Measurements from ENCODE around the gene CELF2.

The CELF2 gene

GRCh38 chr10:11019724-11020547 is 2.3 kb downstream of the CELF2 start:
- Histone ChIP-seq H3K4me1 (ENCODE audit: control insufficient read depth, insufficient read depth, low read length) (peaks cover 44% of the 10 kb centered on the region), H3K27ac (ENCODE audit: extremely low read depth, low read depth, low read length) (no peak overlapping the region; the same call in 1 of the 2 replicates), H3K9me3 (ENCODE audit: control insufficient read depth, insufficient read depth, low read depth, low read length) (no peaks in the 10 kb centered on the region), H3K4me3 (ENCODE audit: low read depth, low read length) (no peak overlapping the region; the same call in 1 of the 2 replicates), H3K36me3 (ENCODE audit: control insufficient read depth in 2 of 2, insufficient read depth in 1 of 2, low read length in 2 of 2) (no peaks in the 10 kb centered on the region)
- ChIA-PET CTCF (interaction anchor here (0.5 to 1.7 kb wide), 3 partner anchors 16 to 381 kb away, joined by 3 to 8 read pairs (median 4); no protein-coding TSS in a partner anchor), POLR2A (no interaction called here)
- TF ChIP-seq ZNF501 (tag by site-specific recombination; IDR thresholded peaks at IDR 0.05): no peak
- peak; percentile 52; the same call in 1 of the 2 replicates for TF ChIP-seq IKZF3 (tag by site-specific recombination; IDR thresholded peaks at IDR 0.05)
- TF ChIP-seq ZNF214 (tag by site-specific recombination; IDR thresholded peaks at IDR 0.05; ENCODE audit: borderline replicate concordance): no peak
- TF ChIP-seq ZEB2 (tag by site-specific recombination; IDR thresholded peaks at IDR 0.05): 0 out of 2 replicates have a peak, but pooled peaks have one; percentile 12
- TF ChIP-seq ZBTB17 (tag by site-specific recombination; IDR thresholded peaks at IDR 0.05): peak; percentile 65
- no peak for TF ChIP-seq ZNF121 (tag by site-specific recombination; IDR thresholded peaks at IDR 0.05)
- TF ChIP-seq GLIS2 (tag by site-specific recombination; IDR thresholded peaks at IDR 0.05): no peak

- TF ChIP-seq ZNF138 (tag by site-specific recombination; IDR thresholded peaks at IDR 0.05; ENCODE audit: borderline replicate concordance) (no peak), IKZF3 (tag by site-specific recombination; IDR thresholded peaks at IDR 0.05) (no peak), ZNF560 (tag by site-specific recombination; IDR thresholded peaks at IDR 0.05; ENCODE audit: borderline replicate concordance) (no peak), ZNF660 (tag by site-specific recombination; IDR thresholded peaks at IDR 0.05) (no peak), PRDM6 (tag by site-specific recombination; IDR thresholded peaks at IDR 0.05) (peak; percentile 27; the same call in 1 of the 2 replicates), ZNF433 (tag by site-specific recombination; IDR thresholded peaks at IDR 0.05; ENCODE audit: low read depth) (no peak), TSHZ1 (tag by site-specific recombination; IDR thresholded peaks at IDR 0.05; ENCODE audit: borderline replicate concordance) (no peak), ZNF473 (tag by site-specific recombination; IDR thresholded peaks at IDR 0.05) (no peak), ZNF558 (tag by site-specific recombination; IDR thresholded peaks at IDR 0.05) (no peak), ZNF114 (tag by site-specific recombination; IDR thresholded peaks at IDR 0.05) (no peak), ZFP41 (tag by site-specific recombination; IDR thresholded peaks at IDR 0.05; ENCODE audit: borderline replicate concordance) (no peak), ZNF335 (tag by site-specific recombination; conservative IDR thresholded peaks at IDR 0.05) (peak; percentile 69), ZBTB7A (tag by site-specific recombination; IDR thresholded peaks at IDR 0.05; ENCODE audit: low read depth) (no peak)
- H3K4me3 ChIP-seq (ENCODE audit: low read depth, low read length): no peak overlapping the region
- CTCF ChIA-PET: interaction anchor here (0.5 to 1.7 kb wide), 2 partner anchors 250 to 380 kb away, joined by 3 to 4 read pairs; no protein-coding TSS in a partner anchor
These were observed 2.9 kb downstream of the CELF2 start for GRCh38 chr10:11020548-11020942.

More at GRCh38 chr10:11020548-11020942, 2.9 kb downstream of the CELF2 start:
- Histone ChIP-seq H3K27ac (ENCODE audit: extremely low read depth, low read depth, low read length) (no peak overlapping the region; the same call in 1 of the 2 replicates), H3K9me3 (ENCODE audit: control insufficient read depth, insufficient read depth, low read depth, low read length) (no peaks in the 10 kb centered on the region), H3K4me1 (ENCODE audit: control insufficient read depth, insufficient read depth, low read length) (peaks cover 38% of the 10 kb centered on the region), H3K36me3 (ENCODE audit: control insufficient read depth in 2 of 2, insufficient read depth in 1 of 2, low read length in 2 of 2) (no peaks in the 10 kb centered on the region)
- POLR2A ChIA-PET: no interaction called here
